Measurements from ENCODE around the gene ZNF687. TPM values are rescaled to one million over a fixed set of nuclear protein-coding genes. Genes with fewer than 3 reads are reported as not detected.

Gene ZNF687
- total and polyA plus RNA-seq, 2 of the 4 experiments (the other 2 are of a cell fraction) = 5.7 to 10.8 TPM

DNA sequence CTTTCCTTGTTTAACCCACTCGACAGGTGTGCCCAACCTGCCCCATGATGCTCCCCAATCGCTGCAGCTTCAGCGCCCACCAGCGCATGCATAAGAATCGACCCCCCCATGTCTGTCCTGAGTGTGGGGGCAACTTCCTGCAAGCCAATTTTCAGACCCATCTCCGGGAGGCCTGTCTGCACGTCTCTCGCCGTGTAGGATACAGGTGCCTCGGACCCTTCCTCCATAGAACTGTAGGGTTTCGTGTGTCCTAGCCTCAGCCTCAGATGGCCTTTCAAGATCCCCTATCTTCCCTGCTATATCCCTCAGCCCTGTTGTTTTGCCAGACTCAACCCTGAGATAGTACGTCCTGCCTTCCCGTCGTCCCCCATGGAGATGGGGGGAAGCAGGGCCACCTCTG is 6.4 kb downstream of the ZNF687 start:
- Histone ChIP-seq H4K5ac (ENCODE audit: low read depth, low read length) (no peak overlapping the region), H2AK9ac (replicated peaks; ENCODE audit: low read depth, low read length, poor library complexity) (no peak overlapping the region), H3K9ac (ENCODE audit: low read depth, low read length) (no peak overlapping the region), H2BK5ac (ENCODE audit: low read depth, low read length, poor library complexity, severe bottlenecking) (no peak overlapping the region), H3K27ac (ENCODE audit: insufficient read depth, low read length) (no peak overlapping the region), H3K9me3 (ENCODE audit: control insufficient read depth, insufficient read depth, low read length) (no peaks in the 10 kb centered on the region), H3K9me1 (ENCODE audit: insufficient read depth, low read length) (no peaks in the 10 kb centered on the region), H3K56ac (ENCODE audit: extremely low read depth, insufficient read depth, low read length) (no peak overlapping the region), H2AK5ac (ENCODE audit: low read depth, low read length) (no peak overlapping the region), H3K4me1 (ENCODE audit: control insufficient read depth, insufficient read depth, low read length) (peaks cover 5% of the 10 kb centered on the region; the same call in 1 of the 2 replicates), H3K79me1 (ENCODE audit: low read depth in 1 of 2, low read length in 2 of 2) (peaks cover 16 to 66% of the 10 kb centered on the region in 2 experiments), H3K27me3 (ENCODE audit: control insufficient read depth, insufficient read depth, low read length) (no peaks in the 10 kb centered on the region), H2BK20ac (ENCODE audit: low read depth, low read length) (no peak overlapping the region), H4K8ac (ENCODE audit: low read depth in 2 of 2, low read length in 2 of 2) (no peak overlapping the region), H3K18ac (ENCODE audit: low read depth, low read length) (no peak overlapping the region), H2BK15ac (ENCODE audit: low read depth, low read length) (no peak overlapping the region), H4K91ac (ENCODE audit: insufficient read depth, low read depth, low read length) (no peak overlapping the region), H3K23ac (ENCODE audit: low read depth, low read length) (no peak overlapping the region), H2BK120ac (ENCODE audit: low read depth, low read length) (no peak overlapping the region), H3K4me2 (ENCODE audit: low read depth, low read length) (no peak overlapping the region), H3K4me3 (ENCODE audit: insufficient read depth, low read depth, low read length) (no peak overlapping the region), H3K4ac (ENCODE audit: low read depth, low read length) (no peak overlapping the region), H3K14ac (replicated peaks; ENCODE audit: low read depth, low read length) (no peak overlapping the region), H3K36me3 (ENCODE audit: control insufficient read depth, insufficient read depth, low read length) (peaks cover 74% of the 10 kb centered on the region), H4K20me1 (ENCODE audit: insufficient read depth, low read length) (peaks cover 34% of the 10 kb centered on the region), H2AFZ (replicated peaks; ENCODE audit: low read length, poor library complexity) (peak overlapping the region; percentile 17)
- DNase-seq = no peak
- in situ Hi-C loops (cut with MboI; ENCODE audit: low sequenced_read_pairs) = no loop called here
- dilution Hi-C loops (cut with HindIII; ENCODE audit: low sequenced_read_pairs, unreplicated experiment) = no loop called here
- TF ChIP-seq CHD1 (IDR thresholded peaks at IDR 0.05; ENCODE audit: low read depth, low read length) (no peak), POLR2A (IDR thresholded peaks at IDR 0.05; ENCODE audit: low read depth, low read length) (no peak), RAD21 (IDR thresholded peaks at IDR 0.05; ENCODE audit: low read length) (no peak), MXI1 (IDR thresholded peaks at IDR 0.05; ENCODE audit: borderline replicate concordance, low read depth, low read length) (no peak), BHLHE40 (IDR thresholded peaks at IDR 0.05; ENCODE audit: low read depth, low read length) (no peak), MAFK (IDR thresholded peaks at IDR 0.05; ENCODE audit: low read depth, low read length) (no peak), NFE2L2 (IDR thresholded peaks at IDR 0.05; ENCODE audit: low read depth, low read length) (no peak), SMC3 (IDR thresholded peaks at IDR 0.05; ENCODE audit: low read depth, low read length) (no peak), RCOR1 (IDR thresholded peaks at IDR 0.05; ENCODE audit: insufficient replicate concordance, low read length) (no peak), RFX5 (IDR thresholded peaks at IDR 0.05; ENCODE audit: low read depth, low read length) (no peak), MAZ (IDR thresholded peaks at IDR 0.05; ENCODE audit: borderline replicate concordance, low read depth, low read length) (no peak), CEBPB (IDR thresholded peaks at IDR 0.05; ENCODE audit: low read depth, low read length) (no peak), FOS (IDR thresholded peaks at IDR 0.05; ENCODE audit: low read depth, low read length) (no peak)
- TF ChIP-seq, protein P1, sequence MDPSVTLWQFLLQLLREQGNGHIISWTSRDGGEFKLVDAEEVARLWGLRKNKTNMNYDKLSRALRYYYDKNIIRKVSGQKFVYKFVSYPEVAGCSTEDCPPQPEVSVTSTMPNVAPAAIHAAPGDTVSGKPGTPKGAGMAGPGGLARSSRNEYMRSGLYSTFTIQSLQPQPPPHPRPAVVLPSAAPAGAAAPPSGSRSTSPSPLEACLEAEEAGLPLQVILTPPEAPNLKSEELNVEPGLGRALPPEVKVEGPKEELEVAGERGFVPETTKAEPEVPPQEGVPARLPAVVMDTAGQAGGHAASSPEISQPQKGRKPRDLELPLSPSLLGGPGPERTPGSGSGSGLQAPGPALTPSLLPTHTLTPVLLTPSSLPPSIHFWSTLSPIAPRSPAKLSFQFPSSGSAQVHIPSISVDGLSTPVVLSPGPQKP (IDR thresholded peaks at IDR 0.05; ENCODE audit: borderline replicate concordance, low read depth, low read length) = no peak
- TF ChIP-seq, protein P2, sequence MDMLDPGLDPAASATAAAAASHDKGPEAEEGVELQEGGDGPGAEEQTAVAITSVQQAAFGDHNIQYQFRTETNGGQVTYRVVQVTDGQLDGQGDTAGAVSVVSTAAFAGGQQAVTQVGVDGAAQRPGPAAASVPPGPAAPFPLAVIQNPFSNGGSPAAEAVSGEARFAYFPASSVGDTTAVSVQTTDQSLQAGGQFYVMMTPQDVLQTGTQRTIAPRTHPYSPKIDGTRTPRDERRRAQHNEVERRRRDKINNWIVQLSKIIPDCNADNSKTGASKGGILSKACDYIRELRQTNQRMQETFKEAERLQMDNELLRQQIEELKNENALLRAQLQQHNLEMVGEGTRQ (IDR thresholded peaks at IDR 0.05; ENCODE audit: low read depth, low read length) = no peak
- TF ChIP-seq, protein P3, sequence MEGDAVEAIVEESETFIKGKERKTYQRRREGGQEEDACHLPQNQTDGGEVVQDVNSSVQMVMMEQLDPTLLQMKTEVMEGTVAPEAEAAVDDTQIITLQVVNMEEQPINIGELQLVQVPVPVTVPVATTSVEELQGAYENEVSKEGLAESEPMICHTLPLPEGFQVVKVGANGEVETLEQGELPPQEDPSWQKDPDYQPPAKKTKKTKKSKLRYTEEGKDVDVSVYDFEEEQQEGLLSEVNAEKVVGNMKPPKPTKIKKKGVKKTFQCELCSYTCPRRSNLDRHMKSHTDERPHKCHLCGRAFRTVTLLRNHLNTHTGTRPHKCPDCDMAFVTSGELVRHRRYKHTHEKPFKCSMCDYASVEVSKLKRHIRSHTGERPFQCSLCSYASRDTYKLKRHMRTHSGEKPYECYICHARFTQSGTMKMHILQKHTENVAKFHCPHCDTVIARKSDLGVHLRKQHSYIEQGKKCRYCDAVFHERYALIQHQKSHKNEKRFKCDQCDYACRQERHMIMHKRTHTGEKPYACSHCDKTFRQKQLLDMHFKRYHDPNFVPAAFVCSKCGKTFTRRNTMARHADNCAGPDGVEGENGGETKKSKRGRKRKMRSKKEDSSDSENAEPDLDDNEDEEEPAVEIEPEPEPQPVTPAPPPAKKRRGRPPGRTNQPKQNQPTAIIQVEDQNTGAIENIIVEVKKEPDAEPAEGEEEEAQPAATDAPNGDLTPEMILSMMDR (conservative IDR thresholded peaks at IDR 0.05; ENCODE audit: low read depth, low read length) = no peak
- BruUV-seq (replicated peaks) = no TSS peak
- 96% methylated on average over 8 of the region's 14 CpGs; no CpG with 5 or more reads in 1 of the 2 experiments for WGBS, 2 experiments (ENCODE audit: extremely low coverage in 2 of 2, insufficient read length in 1 of 2)
- ChIA-PET CTCF (no interaction called here), POLR2A (ENCODE audit: unreplicated experiment) (no interaction called here)
- intact Hi-C loops (cut with micrococcal nuclease) = no loop called here
- ATAC-seq (ENCODE audit: low read depth) = no peak

Measured in IMR-90 (cell line).